RWPE2 (cell line): ENCODE results near the gene ARPC5L.

ENCODE experiments used
- ATAC-seq: fragments of 200-7000 bp; cut with Tn5 transposase; 3 replicates; pipeline ENCODE4 v1.9.1; 2021; ENCODE audit warnings: low read depth
- DNase-seq: peaks from one replicate; pipeline ENCODE4 v3.0.0-alpha.2; 2020; ENCODE audit warnings: low spot score
- H3K27ac ChIP-seq: fragments of 450-650 bp; 2 replicates; pipeline ENCODE4 v1.5.1; 2017; ENCODE audit warnings: mild to moderate bottlenecking; ENCODE audit not compliant: poor library complexity, severe bottlenecking
- H3K27me3 ChIP-seq: fragments of 250-450 bp; sonication (Bioruptor Pico); 2 replicates; pipeline ENCODE4 v1.5.1; 2021; ENCODE audit warnings: mild to moderate bottlenecking, moderate library complexity; ENCODE audit not compliant: insufficient read depth, poor library complexity, severe bottlenecking
- H3K36me3 ChIP-seq: fragments of 250-450 bp; sonication (Bioruptor Pico); 2 replicates; pipeline ENCODE4 v1.5.1; 2020; ENCODE audit warnings: low read depth, mild to moderate bottlenecking, moderate library complexity
- H3K4me1 ChIP-seq: fragments of 250-450 bp; sonication (Bioruptor Pico); 2 replicates; pipeline ENCODE4 v1.5.1; 2021; ENCODE audit warnings: mild to moderate bottlenecking, moderate library complexity; ENCODE audit not compliant: insufficient read depth, poor library complexity, severe bottlenecking
- H3K4me3 ChIP-seq: fragments of 250-450 bp; sonication (Bioruptor Pico); 2 replicates; pipeline ENCODE4 v1.5.1; 2021; ENCODE audit warnings: mild to moderate bottlenecking, moderate library complexity; ENCODE audit not compliant: severe bottlenecking
- H3K9me3 ChIP-seq: fragments of 250-450 bp; sonication (Bioruptor Pico); 2 replicates; pipeline ENCODE4 v1.5.1; 2021; ENCODE audit warnings: mild to moderate bottlenecking, moderate library complexity; ENCODE audit not compliant: severe bottlenecking
- TF ChIP-seq, protein P1 (sequence below): fragments of 450-650 bp; IDR thresholded peaks from one replicate; pipeline ENCODE4 v1.5.1; 2017; ENCODE audit warnings: mild to moderate bottlenecking, moderate library complexity; ENCODE audit not compliant: poor library complexity, severe bottlenecking

The ARPC5L gene

DNA sequence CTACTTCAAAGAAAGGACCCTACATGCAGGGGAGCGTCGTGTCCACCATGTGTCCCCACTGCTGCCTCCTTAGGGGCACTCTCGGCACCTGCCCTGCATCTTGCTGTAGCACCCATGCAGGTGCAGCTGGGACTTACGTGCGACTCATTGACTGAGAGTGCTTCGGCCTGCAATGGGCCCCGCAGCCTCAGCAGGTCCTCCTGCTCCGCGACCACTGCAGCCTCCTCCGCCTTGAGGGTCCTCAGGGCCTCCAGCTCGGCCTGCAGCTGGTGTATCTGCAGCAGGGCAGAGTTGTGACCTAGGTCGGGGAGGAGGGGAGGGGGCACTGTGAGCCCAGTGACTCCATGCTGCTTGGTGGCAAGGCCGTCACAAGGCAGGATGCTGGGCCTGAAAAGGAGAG is 27.1 kb downstream of the ARPC5L start:
- Histone ChIP-seq H3K9me3 (no peaks in the 10 kb centered on the region), H3K27ac (no peak overlapping the region), H3K36me3 (peaks cover 34% of the 10 kb centered on the region), H3K4me3 (no peak overlapping the region), H3K4me1 (no peaks in the 10 kb centered on the region), H3K27me3 (no peaks in the 10 kb centered on the region)
- no peak for DNase-seq
- TF ChIP-seq, protein P1, sequence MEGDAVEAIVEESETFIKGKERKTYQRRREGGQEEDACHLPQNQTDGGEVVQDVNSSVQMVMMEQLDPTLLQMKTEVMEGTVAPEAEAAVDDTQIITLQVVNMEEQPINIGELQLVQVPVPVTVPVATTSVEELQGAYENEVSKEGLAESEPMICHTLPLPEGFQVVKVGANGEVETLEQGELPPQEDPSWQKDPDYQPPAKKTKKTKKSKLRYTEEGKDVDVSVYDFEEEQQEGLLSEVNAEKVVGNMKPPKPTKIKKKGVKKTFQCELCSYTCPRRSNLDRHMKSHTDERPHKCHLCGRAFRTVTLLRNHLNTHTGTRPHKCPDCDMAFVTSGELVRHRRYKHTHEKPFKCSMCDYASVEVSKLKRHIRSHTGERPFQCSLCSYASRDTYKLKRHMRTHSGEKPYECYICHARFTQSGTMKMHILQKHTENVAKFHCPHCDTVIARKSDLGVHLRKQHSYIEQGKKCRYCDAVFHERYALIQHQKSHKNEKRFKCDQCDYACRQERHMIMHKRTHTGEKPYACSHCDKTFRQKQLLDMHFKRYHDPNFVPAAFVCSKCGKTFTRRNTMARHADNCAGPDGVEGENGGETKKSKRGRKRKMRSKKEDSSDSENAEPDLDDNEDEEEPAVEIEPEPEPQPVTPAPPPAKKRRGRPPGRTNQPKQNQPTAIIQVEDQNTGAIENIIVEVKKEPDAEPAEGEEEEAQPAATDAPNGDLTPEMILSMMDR: no peak
- ATAC-seq: no peak

DNA sequence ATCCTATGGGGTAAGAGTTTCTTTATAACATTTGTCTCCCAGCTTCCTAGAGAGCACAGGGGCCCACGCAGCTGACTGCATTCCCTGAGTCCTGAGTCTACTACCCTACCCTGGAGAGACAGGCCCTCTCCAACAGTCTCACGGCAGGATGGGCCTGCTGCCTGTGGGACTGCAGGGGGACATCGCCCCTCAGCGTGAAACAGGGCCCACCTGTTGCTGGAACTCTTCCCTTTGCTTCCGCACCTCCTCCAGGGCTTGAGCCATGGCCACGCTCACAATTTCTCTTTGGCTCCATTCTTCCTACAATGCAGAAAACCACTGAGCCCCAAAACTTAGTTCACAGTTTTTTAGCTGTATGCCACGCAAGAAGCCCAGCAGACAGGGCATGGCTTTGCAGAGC is 28.2 kb downstream of the ARPC5L start:
- peaks cover 35% of the 10 kb centered on the region for H3K36me3 ChIP-seq
- H3K4me1 ChIP-seq: no peaks in the 10 kb centered on the region
- no peaks in the 10 kb centered on the region for H3K9me3 ChIP-seq
- DNase-seq (no peak), ATAC-seq (no peak)
- TF ChIP-seq, protein P1: no peak
- no peak overlapping the region for H3K4me3 ChIP-seq
- H3K27me3 ChIP-seq: no peaks in the 10 kb centered on the region
- H3K27ac ChIP-seq: no peak overlapping the region

DNA sequence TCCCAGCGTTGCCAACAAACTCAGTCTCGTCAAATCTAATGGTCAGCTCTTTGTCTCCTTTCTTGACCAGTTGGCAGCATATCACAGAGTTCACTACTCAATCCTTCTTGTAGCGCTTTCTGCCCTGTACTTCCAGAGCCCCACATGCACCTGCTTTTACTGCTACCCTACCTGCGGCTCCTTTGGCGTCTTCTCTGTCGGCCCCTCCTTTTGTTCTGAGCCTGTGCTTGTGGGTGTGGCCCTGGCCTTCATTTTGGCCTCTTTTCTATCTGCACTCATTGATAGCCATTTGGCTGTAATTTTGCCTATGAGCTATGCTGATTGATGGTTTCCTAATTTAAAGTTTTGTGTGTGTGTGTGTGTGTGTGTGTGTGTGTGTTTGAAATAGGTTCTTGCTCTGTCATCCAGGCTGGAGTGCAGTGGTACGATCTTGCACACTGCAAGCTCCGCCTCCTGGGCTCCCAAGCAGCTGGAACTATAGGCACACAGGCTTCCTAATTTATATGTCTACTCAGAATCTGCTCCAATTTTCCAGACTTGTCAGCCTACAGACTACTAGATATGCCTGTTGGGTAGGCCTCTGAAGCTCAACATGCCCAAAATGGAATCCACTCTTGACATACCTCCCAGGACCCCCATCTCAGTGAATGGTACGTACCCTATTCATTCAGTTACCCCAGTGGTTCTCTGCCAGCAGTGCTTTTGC is 32.3 kb downstream of the ARPC5L start:
- no peaks in the 10 kb centered on the region for H3K27me3 ChIP-seq
- H3K27ac ChIP-seq: no peak overlapping the region
- H3K4me3 ChIP-seq: no peak overlapping the region
- peaks cover 53% of the 10 kb centered on the region for H3K36me3 ChIP-seq
- ATAC-seq (no peak), DNase-seq (no peak)
- no peaks in the 10 kb centered on the region for H3K9me3 ChIP-seq
- TF ChIP-seq, protein P1: no peak
- H3K4me1 ChIP-seq: no peaks in the 10 kb centered on the region

DNA sequence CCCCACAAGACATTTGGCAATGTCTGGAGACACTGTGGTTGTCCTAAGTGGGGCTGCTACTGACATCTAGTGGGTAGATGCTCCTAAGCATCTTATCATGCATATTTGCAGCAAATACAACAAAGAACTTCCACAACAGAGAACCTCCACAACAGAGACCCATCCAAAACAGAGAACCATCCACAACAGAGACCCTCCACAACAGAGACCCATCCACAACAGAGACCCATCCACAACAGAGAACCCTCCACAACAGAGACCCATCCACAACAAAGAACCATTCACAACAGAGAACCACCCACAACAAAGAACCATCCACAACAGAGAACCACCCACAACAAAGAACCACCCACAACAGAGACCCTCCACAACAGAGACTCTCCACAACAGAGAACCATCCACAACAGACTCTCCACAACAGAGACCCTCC is 32.8 kb downstream of the ARPC5L start:
- Histone ChIP-seq H3K9me3 (no peaks in the 10 kb centered on the region), H3K4me1 (no peaks in the 10 kb centered on the region), H3K4me3 (no peak overlapping the region), H3K36me3 (peaks cover 50% of the 10 kb centered on the region), H3K27ac (no peak overlapping the region), H3K27me3 (no peaks in the 10 kb centered on the region)
- ATAC-seq: peak; percentile 69; the same call in 1 of the 3 replicates
- TF ChIP-seq, protein P1: peak; percentile 41
- DNase-seq: no peak
